Type B pancreatic cell (in vitro differentiated cells): ENCODE data around the gene GRM4. TPM values are rescaled to one million over a fixed set of nuclear protein-coding genes. Genes with fewer than 3 reads are reported as not detected.

Source experiments
- DNase-seq: peaks from one replicate; pipeline ENCODE4 v3.0.0; 2021; ENCODE audit warnings: mixed read lengths; ENCODE audit not compliant: unreplicated experiment; ENCODE audit errors: extremely low spot score
- H3K27ac Mint-ChIP-seq: 2 replicates; pipeline ENCODE4 v1.8.0; 2021; ENCODE audit warnings: mild to moderate bottlenecking, mixed read lengths
- H3K27me3 Mint-ChIP-seq: 2 replicates; pipeline ENCODE4 v1.8.0; 2021; ENCODE audit warnings: mixed read lengths
- H3K36me3 Mint-ChIP-seq: 2 replicates; pipeline ENCODE4 v1.8.0; 2021; ENCODE audit warnings: mixed read lengths
- H3K4me1 Mint-ChIP-seq: one replicate; pipeline ENCODE4 v1.8.0; 2021; ENCODE audit warnings: mixed read lengths; ENCODE audit not compliant: unreplicated experiment
- H3K4me3 Mint-ChIP-seq: 2 replicates; pipeline ENCODE4 v1.8.0; 2021; ENCODE audit warnings: mild to moderate bottlenecking, mixed read lengths
- H3K9me3 Mint-ChIP-seq: 2 replicates; pipeline ENCODE4 v1.8.0; 2021; ENCODE audit warnings: mixed read lengths
- total RNA-seq: library from RNA; stranded (reverse); gene quantifications from 2 replicates; pipeline ENCODE4 v1.2.1, GENCODE V29; 2021; ENCODE audit warnings: low replicate concordance
- TF ChIP-seq, protein P1 (sequence below): fragments of 200-600 bp; sonication (generic); conservative IDR thresholded peaks from 2 replicates; pipeline ENCODE4 v1.5.0; 2021; ENCODE audit warnings: antibody characterized with exemption, mild to moderate bottlenecking

The GRM4 gene
- total RNA-seq, 1 donor from 2014 or later, result 2.2 TPM

DNA sequence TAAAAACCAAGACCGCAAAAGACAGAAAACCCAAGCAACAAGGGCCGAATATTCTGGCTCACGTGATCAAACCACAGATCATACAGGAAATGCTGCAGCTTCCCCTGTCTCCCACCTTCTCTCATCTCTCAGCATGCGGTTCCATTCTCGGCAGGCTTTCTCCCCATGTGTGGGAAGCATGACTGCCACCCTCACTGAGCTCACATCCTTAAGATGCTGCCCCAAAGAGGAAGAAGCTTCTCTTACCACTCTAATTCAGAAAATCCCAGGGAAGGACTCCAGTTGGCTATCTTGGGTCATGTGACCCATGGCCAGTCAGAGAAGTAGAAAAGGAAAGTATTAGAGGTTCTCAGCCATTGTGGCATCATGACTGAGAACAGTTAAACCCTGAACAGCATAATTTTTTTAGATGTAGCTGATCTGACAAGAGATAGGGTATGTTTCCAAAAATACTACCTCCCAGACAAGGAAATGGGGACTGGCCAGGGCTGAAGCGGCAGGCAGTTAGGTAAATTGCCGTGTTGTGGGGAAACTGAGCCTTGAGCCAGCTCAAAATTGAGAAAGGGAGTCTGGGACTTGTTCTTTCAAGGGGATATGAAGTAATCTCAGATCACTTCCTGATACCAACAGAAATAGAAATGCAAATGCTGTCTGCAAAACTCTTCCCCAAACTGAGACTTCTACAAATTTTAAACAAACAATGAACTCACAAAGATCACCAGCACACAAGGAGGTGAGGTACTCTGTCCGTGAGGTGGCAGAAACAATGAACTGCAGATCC lies 37.1 kb upstream of the GRM4 start:
- no peaks in the 10 kb centered on the region for H3K4me1 Mint-ChIP-seq
- TF ChIP-seq, protein P1, sequence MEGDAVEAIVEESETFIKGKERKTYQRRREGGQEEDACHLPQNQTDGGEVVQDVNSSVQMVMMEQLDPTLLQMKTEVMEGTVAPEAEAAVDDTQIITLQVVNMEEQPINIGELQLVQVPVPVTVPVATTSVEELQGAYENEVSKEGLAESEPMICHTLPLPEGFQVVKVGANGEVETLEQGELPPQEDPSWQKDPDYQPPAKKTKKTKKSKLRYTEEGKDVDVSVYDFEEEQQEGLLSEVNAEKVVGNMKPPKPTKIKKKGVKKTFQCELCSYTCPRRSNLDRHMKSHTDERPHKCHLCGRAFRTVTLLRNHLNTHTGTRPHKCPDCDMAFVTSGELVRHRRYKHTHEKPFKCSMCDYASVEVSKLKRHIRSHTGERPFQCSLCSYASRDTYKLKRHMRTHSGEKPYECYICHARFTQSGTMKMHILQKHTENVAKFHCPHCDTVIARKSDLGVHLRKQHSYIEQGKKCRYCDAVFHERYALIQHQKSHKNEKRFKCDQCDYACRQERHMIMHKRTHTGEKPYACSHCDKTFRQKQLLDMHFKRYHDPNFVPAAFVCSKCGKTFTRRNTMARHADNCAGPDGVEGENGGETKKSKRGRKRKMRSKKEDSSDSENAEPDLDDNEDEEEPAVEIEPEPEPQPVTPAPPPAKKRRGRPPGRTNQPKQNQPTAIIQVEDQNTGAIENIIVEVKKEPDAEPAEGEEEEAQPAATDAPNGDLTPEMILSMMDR, result no peak
- H3K36me3 Mint-ChIP-seq, result no peaks in the 10 kb centered on the region
- no peak overlapping the region for H3K4me3 Mint-ChIP-seq
- H3K9me3 Mint-ChIP-seq, result no peaks in the 10 kb centered on the region
- DNase-seq, result no peak
- no peak overlapping the region for H3K27ac Mint-ChIP-seq
- no peaks in the 10 kb centered on the region for H3K27me3 Mint-ChIP-seq

DNA sequence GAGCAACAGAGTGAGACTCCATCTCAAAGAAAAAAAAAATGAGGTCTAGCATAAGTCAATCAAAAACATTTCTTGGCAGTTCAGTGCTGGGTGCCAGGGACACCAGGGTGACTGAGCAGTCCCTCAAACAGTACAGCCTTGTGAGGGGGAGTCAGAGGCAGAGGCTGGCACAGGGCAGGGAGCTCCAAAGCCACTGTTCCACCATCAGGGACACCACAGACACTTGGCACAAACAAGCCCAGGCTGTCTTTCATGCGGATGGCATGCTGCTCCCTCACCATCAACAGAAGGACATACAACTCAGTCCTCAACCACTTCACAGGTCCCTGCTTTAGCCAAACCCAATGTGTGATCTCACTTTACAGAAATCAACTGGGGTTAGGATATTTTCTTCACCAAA lies 36.0 kb upstream of the GRM4 start:
- no peaks in the 10 kb centered on the region for H3K36me3 Mint-ChIP-seq
- H3K9me3 Mint-ChIP-seq, result no peaks in the 10 kb centered on the region
- no peaks in the 10 kb centered on the region for H3K4me1 Mint-ChIP-seq
- DNase-seq, result no peak
- no peaks in the 10 kb centered on the region for H3K27me3 Mint-ChIP-seq
- TF ChIP-seq, protein P1, result no peak
- H3K27ac Mint-ChIP-seq, result no peak overlapping the region
- H3K4me3 Mint-ChIP-seq, result no peak overlapping the region

DNA sequence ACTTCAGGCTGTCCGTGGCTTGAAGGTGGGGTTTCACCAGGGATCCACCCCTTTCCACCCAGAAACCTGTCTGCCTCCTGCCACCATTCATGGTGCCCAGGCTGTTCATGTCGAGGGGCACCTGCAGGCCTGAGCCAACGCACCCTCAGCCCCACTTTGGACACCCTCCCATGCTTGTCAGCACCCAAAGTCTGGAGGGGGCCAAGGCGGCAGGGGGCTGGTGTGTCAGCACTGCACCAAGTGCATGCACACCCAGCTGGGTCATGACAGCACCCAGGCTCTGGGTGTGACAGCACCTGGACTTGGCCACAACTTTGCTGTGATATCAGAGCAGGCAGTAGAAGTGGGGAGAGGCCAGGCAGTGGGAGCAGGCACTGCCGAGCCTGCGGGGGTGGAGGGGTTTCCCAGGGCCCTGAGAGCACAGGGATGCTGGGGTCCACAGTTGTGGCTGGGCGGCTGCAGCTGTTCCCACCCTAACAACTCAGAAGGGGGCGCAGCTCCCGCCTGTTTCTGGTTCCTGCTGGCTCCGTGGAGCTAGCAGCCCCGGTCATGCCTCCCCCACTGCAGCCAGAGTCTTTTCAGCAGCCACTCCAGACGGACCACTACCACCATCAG lies 33.3 kb upstream of the GRM4 start:
- DNase-seq, result no peak
- H3K4me1 Mint-ChIP-seq, result no peaks in the 10 kb centered on the region

DNA sequence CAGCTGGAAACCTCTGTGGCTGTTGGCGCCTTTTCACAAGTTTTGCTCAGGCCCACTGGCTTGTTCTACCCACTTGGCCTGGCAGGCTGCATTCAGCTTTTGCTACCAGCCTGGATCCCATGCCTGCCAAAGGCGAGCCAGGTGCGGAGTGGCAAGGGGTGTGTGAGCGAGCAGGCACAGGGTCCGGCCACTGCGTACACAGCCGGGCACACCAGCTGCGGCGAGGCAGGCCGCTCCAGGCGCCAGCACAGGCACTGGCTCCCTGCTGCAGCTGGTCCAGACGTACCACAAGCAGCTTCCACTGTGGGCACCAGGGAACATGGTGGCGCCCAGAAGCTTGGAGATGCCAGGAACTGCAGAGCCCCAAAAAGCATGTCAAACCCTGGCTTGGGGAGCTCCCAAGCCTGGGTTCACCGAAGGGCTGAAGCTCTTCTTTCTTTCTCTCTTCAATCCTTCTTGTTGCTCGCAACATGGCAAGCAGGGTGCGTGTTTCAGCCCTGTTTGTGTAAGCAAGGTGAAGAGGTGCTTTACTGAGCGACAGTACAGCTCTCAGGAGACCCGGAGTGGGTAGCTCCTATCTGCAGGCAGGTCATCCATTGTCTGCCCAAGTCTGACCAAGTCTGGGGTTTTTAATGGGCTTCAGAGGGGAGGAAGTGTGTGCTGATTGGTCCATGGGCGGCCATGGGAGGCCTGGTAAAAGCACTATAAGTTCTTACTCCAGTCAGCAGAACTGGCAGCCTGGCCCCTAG lies 32.6 kb upstream of the GRM4 start:
- Mint-ChIP-seq H3K9me3 (no peaks in the 10 kb centered on the region), H3K27ac (no peak overlapping the region), H3K36me3 (no peaks in the 10 kb centered on the region), H3K4me3 (no peak overlapping the region), H3K27me3 (no peaks in the 10 kb centered on the region), H3K4me1 (no peaks in the 10 kb centered on the region)
- DNase-seq, result no peak
- TF ChIP-seq, protein P1, result no peak

More for the DNA sequence above, 33.3 kb upstream of the GRM4 start:
- H3K4me3 Mint-ChIP-seq, result no peak overlapping the region
- TF ChIP-seq, protein P1, result no peak
- H3K27me3 Mint-ChIP-seq, result no peaks in the 10 kb centered on the region
- H3K9me3 Mint-ChIP-seq, result no peaks in the 10 kb centered on the region
- no peak overlapping the region for H3K27ac Mint-ChIP-seq
- no peaks in the 10 kb centered on the region for H3K36me3 Mint-ChIP-seq

DNA sequence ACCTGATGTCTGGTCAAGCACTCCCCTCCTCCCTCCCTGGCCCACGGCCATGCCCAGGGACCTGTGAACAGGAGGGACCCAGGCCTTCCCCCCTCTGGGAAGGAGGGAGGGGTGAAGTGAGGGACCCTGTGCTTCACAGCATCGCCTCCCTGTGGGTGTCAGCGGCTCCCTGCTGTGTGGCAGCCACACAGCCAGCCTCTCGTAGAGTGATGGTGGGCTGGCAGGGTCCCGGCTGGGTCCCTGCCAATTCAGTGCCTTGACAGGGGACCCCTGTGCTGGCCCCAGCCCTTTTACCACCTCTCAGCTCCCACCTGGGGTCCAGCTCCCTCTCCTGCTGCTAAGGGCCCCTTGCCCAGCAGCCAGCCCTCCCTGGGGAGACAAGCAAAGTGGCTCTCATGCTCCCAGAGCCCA lies 31.3 kb upstream of the GRM4 start:
- Mint-ChIP-seq H3K27ac (no peak overlapping the region), H3K27me3 (no peaks in the 10 kb centered on the region), H3K4me1 (no peaks in the 10 kb centered on the region), H3K9me3 (no peaks in the 10 kb centered on the region), H3K4me3 (no peak overlapping the region), H3K36me3 (no peaks in the 10 kb centered on the region)
- TF ChIP-seq, protein P1, result no peak
- DNase-seq, result no peak
